ENCODE results near the gene KCNJ15. TPM values are rescaled to one million over a fixed set of nuclear protein-coding genes. Genes with fewer than 3 reads are reported as not detected.

Gene KCNJ15
- total and polyA plus RNA-seq, 2 of the 8 experiments (the other 6 are each of a cell fraction or from before 2014, with no cell fraction given): under 0.01 TPM; not detected in 1

DNA sequence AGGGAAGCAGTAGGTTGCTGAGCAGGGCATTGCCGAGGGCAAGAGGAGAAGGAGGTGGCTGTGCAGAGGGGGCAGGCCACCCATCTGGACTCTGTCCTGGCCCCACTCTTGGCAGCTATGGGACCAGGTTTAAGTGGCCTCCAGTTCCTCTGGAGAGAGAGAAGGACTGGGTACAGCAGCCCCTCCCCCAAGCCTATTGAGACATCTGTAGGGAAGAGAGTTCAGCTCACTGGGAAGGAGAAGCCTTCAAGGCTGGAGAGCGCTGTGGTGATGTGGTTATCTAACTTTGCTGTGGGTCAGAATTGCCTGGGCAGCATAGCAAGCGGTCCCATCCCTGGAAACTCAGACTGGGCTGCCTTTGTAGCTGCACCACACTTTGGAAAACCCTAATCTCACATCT, 93.9 kb downstream of the KCNJ15 start (continued):
- no peak for TF ChIP-seq RFX5 (IDR thresholded peaks at IDR 0.05; ENCODE audit: borderline replicate concordance, low read depth, low read length)
- TF ChIP-seq HDAC2 (IDR thresholded peaks at IDR 0.05; ENCODE audit: borderline replicate concordance in 1 of 2, low read depth in 2 of 2, low read length in 2 of 2): no peak
- TF ChIP-seq TEAD4 (IDR thresholded peaks at IDR 0.05; ENCODE audit: low read depth, low read length): no peak
- TF ChIP-seq TCF12 (IDR thresholded peaks at IDR 0.05; ENCODE audit: low read depth, low read length): no peak

All from H1 (cell line).